T-cell (primary cell): ENCODE results near the gene KIF26A. TPM values are rescaled to one million over a fixed set of nuclear protein-coding genes. Genes with fewer than 3 reads are reported as not detected.

Experiments used
- ATAC-seq, 4 experiments: fragments of 200-7000 bp in 3 of 4; fragments of 150-1000 bp in 1 of 4; cut with Tn5 transposase; replicated peaks in 1 of 4; 1 replicate in 3 of 4; 2 replicates in 1 of 4; pipeline ENCODE4 v1.10.0; 2021; ENCODE audit warnings: moderate library complexity in 3 of 4, mild to moderate bottlenecking in 2 of 4, moderate number of reproducible peaks in 1 of 4
- CTCF ChIA-PET, 2 donors: fragments of 300-600 bp; sonication (Branson Sonifier 250); formaldehyde crosslinking; loops; one replicate each; lab custom pipeline; 2022; ENCODE audit warnings: antibody characterized with exemption in 2 of 2; lab: Charles Lee
- POLR2A ChIA-PET, 2 donors: fragments of 300-600 bp; sonication (Branson Sonifier 250); formaldehyde crosslinking; loops; one replicate each; lab custom pipeline; 2022; ENCODE audit warnings: antibody characterized with exemption in 2 of 2; lab: Charles Lee
- DNase-seq, 35 experiments: peaks; one replicate each; pipeline versions ENCODE4 v3.0.0 to v3.0.0-alpha.2; 2013 to 2023
- H3K27ac ChIP-seq: one replicate; pipeline ENCODE4 v1.5.1; 2013; ENCODE audit warnings: low read length
- H3K27me3 ChIP-seq, 2 experiments: replicated peaks in 1 of 2; 1 replicate in 1 of 2; 2 replicates in 1 of 2; pipeline versions ENCODE4 v1.6.1 to v1.7.0; 2013; ENCODE audit warnings: low read length in 1 of 2, mixed read lengths in 1 of 2; ENCODE audit not compliant: control insufficient read depth in 2 of 2, insufficient read depth in 2 of 2; ENCODE audit errors: extremely low read depth in 1 of 2
- H3K36me3 ChIP-seq, 2 donors: 1 replicate in 1 of 2; 2 replicates in 1 of 2; pipeline versions ENCODE4 v1.6.1 to v1.7.0; 2013; ENCODE audit warnings: low read length in 1 of 2; ENCODE audit not compliant: control insufficient read depth in 2 of 2, insufficient read depth in 1 of 2; ENCODE audit errors: extremely low read depth in 1 of 2
- H3K4me1 ChIP-seq, 2 experiments: 1 replicate in 1 of 2; 2 replicates in 1 of 2; pipeline versions ENCODE4 v1.6.1 to v1.7.0; 2013; ENCODE audit warnings: low read length in 2 of 2, mixed read lengths in 1 of 2; ENCODE audit not compliant: insufficient read depth in 2 of 2, control insufficient read depth in 1 of 2; ENCODE audit errors: extremely low read depth in 1 of 2
- H3K4me3 ChIP-seq, 2 donors: 1 replicate in 1 of 2; 2 replicates in 1 of 2; pipeline versions ENCODE4 v1.5.1 to v1.7.0; 2013; ENCODE audit warnings: mild to moderate bottlenecking in 2 of 2, low read length in 1 of 2, moderate library complexity in 1 of 2; ENCODE audit not compliant: control insufficient read depth in 1 of 2; ENCODE audit errors: extremely low read depth in 1 of 2
- H3K9me3 ChIP-seq: 2 replicates; pipeline ENCODE4 v1.7.0; 2013
- H3K27ac Mint-ChIP-seq, 2 donors: one replicate each; pipeline ENCODE4 v1.8.0; 2020 to 2021; ENCODE audit warnings: mild to moderate bottlenecking in 2 of 2, mixed read lengths in 2 of 2
- H3K27me3 Mint-ChIP-seq, 2 donors: one replicate each; pipeline ENCODE4 v1.8.0; 2021 to 2022; ENCODE audit warnings: mixed read lengths in 2 of 2
- H3K36me3 Mint-ChIP-seq: one replicate; pipeline ENCODE4 v1.8.0; 2021; ENCODE audit warnings: mixed read lengths
- H3K4me1 Mint-ChIP-seq, 3 donors: one replicate each; pipeline ENCODE4 v1.8.0; 2020 to 2022; ENCODE audit warnings: mixed read lengths in 3 of 3, mild to moderate bottlenecking in 1 of 3
- H3K4me3 Mint-ChIP-seq, 3 donors: one replicate each; pipeline ENCODE4 v1.8.0; 2020 to 2022; ENCODE audit warnings: mild to moderate bottlenecking in 3 of 3, mixed read lengths in 3 of 3, moderate library complexity in 3 of 3
- H3K9me3 Mint-ChIP-seq, 3 donors: one replicate each; pipeline ENCODE4 v1.8.0; 2020 to 2022; ENCODE audit warnings: mixed read lengths in 3 of 3
- WGBS: methylation state at CpG from one replicate; pipeline ENCODE4 v1.1.5; 2013; ENCODE audit warnings: missing lambda C conversion rate; ENCODE audit not compliant: insufficient coverage; 5-methylcytosine and 5-hydroxymethylcytosine counted together
- total RNA-seq, 35 experiments: library from RNA in 6 of 35; stranded (reverse) in 6 of 35; fragments of 120-200 nt in 1 of 35; gene quantifications; one replicate each; pipeline versions ENCODE4 v1.2.1 to v1.2.4 and lab custom pipeline; 2013 to 2026

The KIF26A gene
- total RNA-seq, 5 donors from 2014 or later (not counting 1 experiment from before 2014, with no cell fraction given), result 0.07 to 1.6 (median 0.44) TPM

- Mint-ChIP-seq H3K27me3 (peaks cover 0 to 1% of the 10 kb centered on the region in 2 donors), H3K36me3 (no peaks in the 10 kb centered on the region), H3K27ac (no peak overlapping the region), H3K4me3 (no peak overlapping the region), H3K4me1 (no peaks in the 10 kb centered on the region), H3K9me3 (no peaks in the 10 kb centered on the region)
- H3K27me3 ChIP-seq, result peaks cover 0 to 18% of the 10 kb centered on the region in 2 experiments
- H3K9me3 ChIP-seq, result no peaks in the 10 kb centered on the region
- DNase-seq (no peak), ATAC-seq (no peak)
- H3K36me3 ChIP-seq, result no peaks in the 10 kb centered on the region
- no peaks in the 10 kb centered on the region for H3K4me1 ChIP-seq
- H3K27ac ChIP-seq, result no peak overlapping the region
- ChIA-PET POLR2A (no interaction called here), CTCF (no interaction called here)
- WGBS, result 90% methylated on average over 12 of the region's 21 CpGs
- H3K4me3 ChIP-seq, result no peak overlapping the region
Measured at GRCh38 chr14:104179126-104179525, 40.7 kb downstream of the KIF26A start.

GRCh38 chr14:104179564-104180129 is 41.3 kb downstream of the KIF26A start:
- CTCF ChIA-PET, result no interaction called here
- POLR2A ChIA-PET, result no interaction called here
- no peaks in the 10 kb centered on the region for H3K36me3 Mint-ChIP-seq
- H3K27me3 Mint-ChIP-seq, result peaks cover 0 to 1% of the 10 kb centered on the region in 2 donors
- 88% methylated on average over 38 of the region's 42 CpGs for WGBS
- ATAC-seq (no peak), DNase-seq (no peak)
- Histone ChIP-seq H3K27me3 (peaks cover 0 to 21% of the 10 kb centered on the region in 2 experiments), H3K27ac (no peak overlapping the region), H3K36me3 (no peaks in the 10 kb centered on the region), H3K4me3 (no peak overlapping the region), H3K4me1 (no peaks in the 10 kb centered on the region), H3K9me3 (no peaks in the 10 kb centered on the region)
- H3K9me3 Mint-ChIP-seq, result no peaks in the 10 kb centered on the region
- H3K4me3 Mint-ChIP-seq, result no peak overlapping the region
- H3K27ac Mint-ChIP-seq, result no peak overlapping the region
- H3K4me1 Mint-ChIP-seq, result no peaks in the 10 kb centered on the region

GRCh38 chr14:104180561-104181165 is 42.3 kb downstream of the KIF26A start:
- no peak for ATAC-seq
- Mint-ChIP-seq H3K27ac (no peak overlapping the region), H3K27me3 (peaks cover 0 to 1% of the 10 kb centered on the region in 2 donors), H3K4me1 (no peaks in the 10 kb centered on the region), H3K4me3 (no peak overlapping the region), H3K9me3 (no peaks in the 10 kb centered on the region), H3K36me3 (no peaks in the 10 kb centered on the region)
- Histone ChIP-seq H3K36me3 (no peaks in the 10 kb centered on the region), H3K4me3 (no peak overlapping the region), H3K27ac (no peak overlapping the region), H3K9me3 (no peaks in the 10 kb centered on the region), H3K27me3 (peaks cover 0 to 23% of the 10 kb centered on the region in 2 experiments), H3K4me1 (no peaks in the 10 kb centered on the region)
- CTCF ChIA-PET, result no interaction called here
- 78% methylated on average over 26 of the region's 26 CpGs for WGBS
- DNase-seq, result no peak
- POLR2A ChIA-PET, result no interaction called here

- DNase-seq, result no peak
- Histone ChIP-seq H3K36me3 (no peaks in the 10 kb centered on the region), H3K27ac (no peak overlapping the region), H3K9me3 (no peaks in the 10 kb centered on the region), H3K27me3 (peaks cover 0 to 23% of the 10 kb centered on the region in 2 experiments), H3K4me1 (no peaks in the 10 kb centered on the region), H3K4me3 (no peak overlapping the region)
- H3K27ac Mint-ChIP-seq, result no peak overlapping the region
- no peaks in the 10 kb centered on the region for H3K36me3 Mint-ChIP-seq
- WGBS, result 79% methylated on average over 27 of the region's 27 CpGs
- no peaks in the 10 kb centered on the region for H3K4me1 Mint-ChIP-seq
- H3K4me3 Mint-ChIP-seq, result no peak overlapping the region
- ChIA-PET CTCF (no interaction called here), POLR2A (no interaction called here)
- H3K9me3 Mint-ChIP-seq, result no peaks in the 10 kb centered on the region
- peaks cover 0 to 1% of the 10 kb centered on the region in 2 donors for H3K27me3 Mint-ChIP-seq
- no peak for ATAC-seq
Measured at GRCh38 chr14:104181761-104182530, 43.6 kb downstream of the KIF26A start.

- POLR2A ChIA-PET, result no interaction called here
- Histone ChIP-seq H3K36me3 (no peaks in the 10 kb centered on the region), H3K27ac (no peak overlapping the region), H3K27me3 (peaks cover 0 to 23% of the 10 kb centered on the region in 2 experiments), H3K4me3 (no peak overlapping the region), H3K4me1 (no peaks in the 10 kb centered on the region), H3K9me3 (no peaks in the 10 kb centered on the region)
- Mint-ChIP-seq H3K36me3 (no peaks in the 10 kb centered on the region), H3K27ac (no peak overlapping the region), H3K4me3 (no peak overlapping the region), H3K4me1 (no peaks in the 10 kb centered on the region), H3K27me3 (peaks cover 0 to 1% of the 10 kb centered on the region in 2 donors), H3K9me3 (no peaks in the 10 kb centered on the region)
- ATAC-seq (no peak), DNase-seq (no peak)
- WGBS, result 82% methylated on average over 15 of the region's 16 CpGs
- CTCF ChIA-PET, result no interaction called here
Measured at GRCh38 chr14:104182857-104183425, 44.6 kb downstream of the KIF26A start.

- no peak overlapping the region for H3K4me3 Mint-ChIP-seq
- no peak overlapping the region for H3K27ac Mint-ChIP-seq
- POLR2A ChIA-PET, result no interaction called here
Measured at GRCh38 chr14:104183796-104184195, 45.4 kb downstream of the KIF26A start.

More at GRCh38 chr14:104183796-104184195, 45.4 kb downstream of the KIF26A start:
- H3K27me3 ChIP-seq, result peaks cover 0 to 23% of the 10 kb centered on the region in 2 experiments
- H3K4me3 ChIP-seq, result no peak overlapping the region
- peaks cover 0 to 1% of the 10 kb centered on the region in 2 donors for H3K27me3 Mint-ChIP-seq
- H3K4me1 Mint-ChIP-seq, result no peaks in the 10 kb centered on the region
- 90% methylated on average over 12 of the region's 13 CpGs for WGBS
- H3K9me3 ChIP-seq, result no peaks in the 10 kb centered on the region
- CTCF ChIA-PET, result no interaction called here
- no peak for ATAC-seq
- no peaks in the 10 kb centered on the region for H3K36me3 Mint-ChIP-seq
- no peaks in the 10 kb centered on the region for H3K36me3 ChIP-seq
- DNase-seq, result no peak
- no peak overlapping the region for H3K27ac ChIP-seq
- H3K4me1 ChIP-seq, result no peaks in the 10 kb centered on the region
- H3K9me3 Mint-ChIP-seq, result no peaks in the 10 kb centered on the region
